GM21619 (cell line): ENCODE data around the gene HDGFL2.

Experiments
- ATAC-seq: cut with Tn5 transposase; IDR thresholded peaks from one replicate; pipeline ENCODE4 v1.9.1; 2021; ENCODE audit not compliant: unreplicated experiment

Gene HDGFL2

GRCh38 chr19:4496304-4496703, 24.2 kb downstream of the HDGFL2 start:
- ATAC-seq: no peak

GRCh38 chr19:4497770-4498389, 25.8 kb downstream of the HDGFL2 start:
- no peak for ATAC-seq

GRCh38 chr19:4498694-4499093, 26.6 kb downstream of the HDGFL2 start:
- ATAC-seq: no peak

GRCh38 chr19:4499318-4499717, 27.2 kb downstream of the HDGFL2 start:
- ATAC-seq: no peak

- ATAC-seq: no peak
These were observed 27.8 kb downstream of the HDGFL2 start for GRCh38 chr19:4499855-4500254.

- no peak for ATAC-seq
These were observed 28.9 kb downstream of the HDGFL2 start for GRCh38 chr19:4500841-4501591.

GRCh38 chr19:4501691-4502090, 29.6 kb downstream of the HDGFL2 start:
- no peak for ATAC-seq

- no peak for ATAC-seq
These were observed 30.4 kb downstream of the HDGFL2 start for GRCh38 chr19:4502282-4503131.

- ATAC-seq: no peak
These were observed 31.2 kb downstream of the HDGFL2 start for GRCh38 chr19:4503132-4503824.

GRCh38 chr19:4503825-4504170, 31.7 kb downstream of the HDGFL2 start:
- ATAC-seq: no peak

- no peak for ATAC-seq
These were observed 32.2 kb downstream of the HDGFL2 start for GRCh38 chr19:4504297-4504701.

GRCh38 chr19:4504891-4505569, 32.9 kb downstream of the HDGFL2 start:
- ATAC-seq: no peak

- ATAC-seq: no peak
These were observed 33.7 kb downstream of the HDGFL2 start for GRCh38 chr19:4505570-4506448.

- no peak for ATAC-seq
These were observed 34.5 kb downstream of the HDGFL2 start for GRCh38 chr19:4506449-4507149.

- ATAC-seq: no peak
These were observed 35.0 kb downstream of the HDGFL2 start for GRCh38 chr19:4507150-4507452.

- ATAC-seq: no peak
These were observed 35.7 kb downstream of the HDGFL2 start for GRCh38 chr19:4507804-4508203.

- ATAC-seq: no peak
These were observed 36.6 kb downstream of the HDGFL2 start for GRCh38 chr19:4508698-4509097.

GRCh38 chr19:4510435-4511255, 38.5 kb downstream of the HDGFL2 start:
- no peak for ATAC-seq
